Measurements from ENCODE around the gene USP15. TPM values are rescaled to one million over a fixed set of nuclear protein-coding genes. Genes with fewer than 3 reads are reported as not detected.
"Not testable (repeated sequence)": the region's sequence is repeated elsewhere in the genome, so short reads cannot be mapped to it uniquely, and the experiment has no call there.

USP15 gene
- total and polyA plus RNA-seq, 2 donors from 2014 or later: 31.7 to 62.8 TPM

DNA sequence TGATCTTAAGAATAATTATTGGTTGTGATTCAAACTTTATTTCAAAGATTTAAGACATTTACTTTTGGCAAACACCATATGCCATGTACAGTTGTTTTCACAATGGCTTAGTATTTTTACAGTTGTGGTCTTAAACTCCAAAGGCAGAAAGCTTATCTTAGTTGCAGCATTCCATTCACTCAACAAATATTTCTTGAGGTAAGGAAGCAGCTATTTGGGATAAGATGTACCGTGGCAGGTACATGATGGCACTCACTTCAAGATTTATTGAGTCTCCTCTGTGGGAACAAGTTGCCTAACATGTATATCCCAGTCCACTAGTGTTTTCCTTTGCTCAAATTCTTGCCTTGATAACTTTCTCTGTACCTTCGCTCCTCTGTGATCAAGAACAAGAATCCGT, 198.4 kb downstream of the USP15 start:
- Histone ChIP-seq H3K36me3 (ENCODE audit: control insufficient read depth in 2 of 3, insufficient read depth in 3 of 3, low read length in 3 of 3) (no peaks in the 10 kb centered on the region), H3K27ac (ENCODE audit: low read depth in 2 of 2, low read length in 2 of 2) (no peak overlapping the region), H3K9ac (ENCODE audit: low read length in 3 of 3) (no peak overlapping the region), H3K4me3 (ENCODE audit: low read length in 3 of 3) (no peak overlapping the region), H3K4me1 (ENCODE audit: control insufficient read depth in 2 of 3, insufficient read depth in 2 of 3, low read depth in 1 of 3, low read length in 3 of 3) (no peaks in the 10 kb centered on the region), H3K27me3 (ENCODE audit: control insufficient read depth, insufficient read depth, low read length) (no peaks in the 10 kb centered on the region), H3K9me3 (ENCODE audit: control insufficient read depth in 2 of 3, insufficient read depth in 1 of 3, low read length in 3 of 3) (no peaks in the 10 kb centered on the region)
- TF ChIP-seq CTCF (IDR thresholded peaks at IDR 0.05; ENCODE audit: borderline replicate concordance, extremely low read depth, insufficient read depth): no peak
- intact Hi-C loops (cut with DNase I): no loop called here
- no peak for FAIRE-seq
- no peak for DNase-seq

- Histone ChIP-seq H3K27ac (ENCODE audit: low read depth in 2 of 2, low read length in 2 of 2) (no peak overlapping the region), H3K36me3 (ENCODE audit: control insufficient read depth in 2 of 3, insufficient read depth in 3 of 3, low read length in 3 of 3) (no peaks in the 10 kb centered on the region), H3K4me3 (ENCODE audit: low read length in 3 of 3) (no peak overlapping the region), H3K27me3 (ENCODE audit: control insufficient read depth, insufficient read depth, low read length) (no peaks in the 10 kb centered on the region), H3K9ac (ENCODE audit: low read length in 3 of 3) (no peak overlapping the region), H3K4me1 (ENCODE audit: control insufficient read depth in 2 of 3, insufficient read depth in 2 of 3, low read depth in 1 of 3, low read length in 3 of 3) (no peaks in the 10 kb centered on the region), H3K9me3 (ENCODE audit: control insufficient read depth in 2 of 3, insufficient read depth in 1 of 3, low read length in 3 of 3) (no peaks in the 10 kb centered on the region)
- FAIRE-seq (no peak), DNase-seq (no peak)
- intact Hi-C loops (cut with DNase I): no loop called here
- no peak for TF ChIP-seq CTCF (IDR thresholded peaks at IDR 0.05; ENCODE audit: borderline replicate concordance, extremely low read depth, insufficient read depth)
Observed at GRCh38 chr12:62459976-62460375, 199.8 kb downstream of the USP15 start.

DNA sequence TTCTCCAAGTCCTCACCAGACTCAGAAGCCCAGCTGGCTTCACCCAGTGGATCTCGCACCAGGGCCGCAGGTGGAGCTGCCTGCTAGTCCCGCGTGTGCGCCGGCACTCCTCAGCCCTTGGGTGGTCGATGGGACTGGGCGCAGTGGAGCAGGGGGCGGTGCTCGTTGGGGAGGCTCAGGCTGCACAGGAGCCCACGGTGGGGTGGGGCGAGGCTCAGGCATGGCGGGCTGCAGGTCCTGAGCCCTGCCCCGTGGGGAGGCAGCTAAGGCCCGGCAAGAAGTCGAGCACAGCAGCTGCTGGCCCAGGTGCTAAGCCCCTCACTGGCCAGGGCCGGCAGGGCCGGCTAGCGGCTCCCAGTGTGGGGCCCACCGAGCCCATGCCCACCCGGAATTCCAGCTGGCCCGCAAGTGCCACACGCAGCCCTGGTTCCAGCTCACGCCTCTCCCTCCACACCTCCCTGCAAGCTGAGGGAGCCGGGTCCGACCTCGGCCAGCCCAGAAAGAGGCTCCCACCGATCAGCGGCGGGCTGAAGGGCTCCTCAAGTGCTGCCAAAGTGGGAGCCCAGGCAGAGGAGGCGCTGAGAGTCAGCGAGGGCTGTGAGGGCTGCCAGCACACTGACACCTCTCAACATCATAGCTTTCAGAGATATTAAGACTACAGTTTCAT, 201.1 kb downstream of the USP15 start:
- DNase-seq; intact Hi-C loops (cut with DNase I); H3K36me3 ChIP-seq (ENCODE audit: control insufficient read depth in 2 of 3, insufficient read depth in 3 of 3, low read length in 3 of 3); H3K27me3 ChIP-seq (ENCODE audit: control insufficient read depth, insufficient read depth, low read length); H3K4me1 ChIP-seq (ENCODE audit: control insufficient read depth in 2 of 3, insufficient read depth in 2 of 3, low read depth in 1 of 3, low read length in 3 of 3); FAIRE-seq; H3K4me3 ChIP-seq (ENCODE audit: low read length in 3 of 3); H3K9me3 ChIP-seq (ENCODE audit: control insufficient read depth in 2 of 3, insufficient read depth in 1 of 3, low read length in 3 of 3); H3K27ac ChIP-seq (ENCODE audit: low read depth in 2 of 2, low read length in 2 of 2); H3K9ac ChIP-seq (ENCODE audit: low read length in 3 of 3): not testable (repeated sequence)

- H3K36me3 ChIP-seq (ENCODE audit: control insufficient read depth in 2 of 3, insufficient read depth in 3 of 3, low read length in 3 of 3); FAIRE-seq; intact Hi-C loops (cut with DNase I); H3K27ac ChIP-seq (ENCODE audit: low read depth in 2 of 2, low read length in 2 of 2); H3K9ac ChIP-seq (ENCODE audit: low read length in 3 of 3); H3K27me3 ChIP-seq (ENCODE audit: control insufficient read depth, insufficient read depth, low read length); H3K4me1 ChIP-seq (ENCODE audit: control insufficient read depth in 2 of 3, insufficient read depth in 2 of 3, low read depth in 1 of 3, low read length in 3 of 3); DNase-seq; H3K4me3 ChIP-seq (ENCODE audit: low read length in 3 of 3); H3K9me3 ChIP-seq (ENCODE audit: control insufficient read depth in 2 of 3, insufficient read depth in 1 of 3, low read length in 3 of 3): not testable (repeated sequence)
Observed at GRCh38 chr12:62463252-62463651, 203.0 kb downstream of the USP15 start.

Other genes with a start within 250 kb of the USP15 start
- gene MON2, start 206.4 kb downstream of the USP15 start, total RNA-seq: 57.9 TPM
- 11.6 TPM for gene MON2, start 206.4 kb downstream of the USP15 start, polyA plus RNA-seq (ENCODE audit: insufficient read depth, low read depth, low replicate concordance)